Natural killer cell (primary cell): Measurements from ENCODE around the gene GSG1L2. TPM values are rescaled to one million over a fixed set of nuclear protein-coding genes. Genes with fewer than 3 reads are reported as not detected.
"Not testable (repeated sequence)": the region's sequence is repeated elsewhere in the genome, so short reads cannot be mapped to it uniquely, and the experiment has no call there.

Source experiments
- ATAC-seq, 3 donors: fragments of 150-1000 bp in 2 of 3; fragments of 200-7000 bp in 1 of 3; cut with Tn5 transposase; 1 replicate in 1 of 3; 2 replicates in 2 of 3; pipeline ENCODE4 v1.10.0; 2021; ENCODE audit warnings: mild to moderate bottlenecking in 2 of 3, moderate library complexity in 2 of 3
- DNase-seq, 2 donors: peaks; one replicate each; pipeline versions ENCODE4 v3.0.0 to v3.0.0-alpha.2; 2013 to 2021; ENCODE audit warnings: mixed read lengths in 1 of 2
- H3K27ac ChIP-seq: one replicate; pipeline ENCODE4 v1.5.1; 2013; ENCODE audit warnings: mild to moderate bottlenecking, low read length
- H3K27me3 ChIP-seq: one replicate; pipeline ENCODE4 v1.6.1; 2013; ENCODE audit warnings: low read length; ENCODE audit not compliant: control insufficient read depth, insufficient read depth
- H3K36me3 ChIP-seq: one replicate; pipeline ENCODE4 v1.6.1; 2013; ENCODE audit warnings: low read length; ENCODE audit not compliant: control insufficient read depth, insufficient read depth
- H3K4me1 ChIP-seq: one replicate; pipeline ENCODE4 v1.6.1; 2013; ENCODE audit warnings: low read length; ENCODE audit not compliant: control insufficient read depth, insufficient read depth
- H3K4me3 ChIP-seq: one replicate; pipeline ENCODE4 v1.5.1; 2013; ENCODE audit warnings: low read length
- H3K9me3 ChIP-seq: one replicate; pipeline ENCODE4 v1.6.1; 2013; ENCODE audit warnings: low read length; ENCODE audit not compliant: control insufficient read depth, insufficient read depth
- H3K27ac Mint-ChIP-seq, 2 donors: one replicate each; pipeline ENCODE4 v1.8.0; 2022; ENCODE audit warnings: mild to moderate bottlenecking in 2 of 2, mixed read lengths in 2 of 2, moderate library complexity in 1 of 2
- H3K27me3 Mint-ChIP-seq, 2 donors: one replicate each; pipeline ENCODE4 v1.8.0; 2022; ENCODE audit warnings: low read depth in 2 of 2, mixed read lengths in 2 of 2
- H3K36me3 Mint-ChIP-seq: one replicate; pipeline ENCODE4 v1.8.0; 2022; ENCODE audit warnings: mixed read lengths
- H3K4me1 Mint-ChIP-seq, 2 donors: one replicate each; pipeline ENCODE4 v1.8.0; 2022; ENCODE audit warnings: mixed read lengths in 2 of 2
- H3K4me3 Mint-ChIP-seq: one replicate; pipeline ENCODE4 v1.8.0; 2022; ENCODE audit warnings: mild to moderate bottlenecking, moderate library complexity, mixed read lengths
- H3K9me3 Mint-ChIP-seq, 2 donors: one replicate each; pipeline ENCODE4 v1.8.0; 2022; ENCODE audit warnings: mixed read lengths in 2 of 2
- WGBS: methylation state at CpG from one replicate; pipeline ENCODE4 v1.1.7; 2013; ENCODE audit warnings: missing lambda C conversion rate; ENCODE audit not compliant: insufficient coverage; 5-methylcytosine and 5-hydroxymethylcytosine counted together
- intact Hi-C: fragments of 100-400 bp; cut with micrococcal nuclease; formaldehyde crosslinking; loops from one replicate; pipeline ENCODE4 v1.14.2; 2022
- total RNA-seq, 4 donors: library from RNA; stranded (reverse); fragments of 120-200 nt in 1 of 4; gene quantifications; one replicate each; pipeline versions ENCODE4 v1.2.3 to v1.2.4, GENCODE V29; 2013 to 2022
- TF ChIP-seq, protein P1 (sequence below): fragments of 200-600 bp; IDR thresholded peaks from one replicate; pipeline ENCODE4 v1.8.0; 2022; ENCODE audit warnings: antibody characterized with exemption

Gene GSG1L2
- total RNA-seq, 3 donors from 2014 or later (not counting 1 experiment from before 2014, with no cell fraction given), result not detected

DNA sequence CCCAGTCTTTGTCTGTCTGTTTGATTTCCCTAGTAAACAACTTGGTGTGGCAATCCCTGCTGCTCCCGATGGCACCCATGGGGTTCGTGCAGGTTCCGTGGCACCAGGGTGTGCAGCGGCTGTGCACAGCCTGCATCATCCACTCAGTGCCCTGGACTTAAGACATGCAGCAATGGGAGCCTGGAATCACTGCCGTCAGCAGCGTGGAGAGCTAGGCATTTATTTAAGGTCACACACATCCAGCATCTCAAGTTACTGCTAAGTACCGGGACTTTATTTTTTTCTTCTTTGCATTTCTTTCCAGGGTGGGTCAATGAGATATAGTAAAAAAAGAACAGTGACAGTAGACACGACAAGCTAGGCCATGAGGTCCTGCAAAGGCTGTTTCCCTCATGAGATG lies 33.3 kb downstream of the GSG1L2 start:
- intact Hi-C loops, result no loop called here
- no peaks in the 10 kb centered on the region for H3K4me1 Mint-ChIP-seq
- ATAC-seq, result no peak

DNA sequence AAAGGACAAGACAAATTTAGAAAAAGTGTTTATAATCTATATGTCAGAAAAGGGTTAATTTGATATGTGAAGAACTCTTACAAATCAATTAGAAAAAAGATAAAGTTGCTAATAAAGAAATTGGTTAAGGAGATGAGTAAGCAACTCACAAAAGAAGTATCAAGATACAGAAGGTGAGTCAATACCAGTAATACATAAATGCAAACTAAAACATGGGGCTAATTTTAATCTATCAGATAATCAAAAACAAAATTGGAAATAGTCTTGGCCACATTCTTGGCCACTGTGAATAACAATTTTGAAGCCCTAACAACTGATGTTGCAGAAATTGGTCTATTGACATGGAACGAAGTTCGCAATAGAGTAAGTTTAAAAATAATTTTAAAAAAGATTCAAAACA lies 37.3 kb downstream of the GSG1L2 start:
- no peaks in the 10 kb centered on the region for H3K27me3 ChIP-seq
- Mint-ChIP-seq H3K9me3 (no peaks in the 10 kb centered on the region), H3K4me1 (no peaks in the 10 kb centered on the region), H3K27me3 (peaks cover 14 to 34% of the 10 kb centered on the region in 2 donors), H3K4me3 (no peak overlapping the region), H3K36me3 (no peaks in the 10 kb centered on the region), H3K27ac (no peak overlapping the region)
- no peaks in the 10 kb centered on the region for H3K4me1 ChIP-seq
- ATAC-seq (no peak), DNase-seq (no peak)
- no peaks in the 10 kb centered on the region for H3K36me3 ChIP-seq
- no peaks in the 10 kb centered on the region for H3K9me3 ChIP-seq
- H3K27ac ChIP-seq, result no peak overlapping the region
- TF ChIP-seq, protein P1, sequence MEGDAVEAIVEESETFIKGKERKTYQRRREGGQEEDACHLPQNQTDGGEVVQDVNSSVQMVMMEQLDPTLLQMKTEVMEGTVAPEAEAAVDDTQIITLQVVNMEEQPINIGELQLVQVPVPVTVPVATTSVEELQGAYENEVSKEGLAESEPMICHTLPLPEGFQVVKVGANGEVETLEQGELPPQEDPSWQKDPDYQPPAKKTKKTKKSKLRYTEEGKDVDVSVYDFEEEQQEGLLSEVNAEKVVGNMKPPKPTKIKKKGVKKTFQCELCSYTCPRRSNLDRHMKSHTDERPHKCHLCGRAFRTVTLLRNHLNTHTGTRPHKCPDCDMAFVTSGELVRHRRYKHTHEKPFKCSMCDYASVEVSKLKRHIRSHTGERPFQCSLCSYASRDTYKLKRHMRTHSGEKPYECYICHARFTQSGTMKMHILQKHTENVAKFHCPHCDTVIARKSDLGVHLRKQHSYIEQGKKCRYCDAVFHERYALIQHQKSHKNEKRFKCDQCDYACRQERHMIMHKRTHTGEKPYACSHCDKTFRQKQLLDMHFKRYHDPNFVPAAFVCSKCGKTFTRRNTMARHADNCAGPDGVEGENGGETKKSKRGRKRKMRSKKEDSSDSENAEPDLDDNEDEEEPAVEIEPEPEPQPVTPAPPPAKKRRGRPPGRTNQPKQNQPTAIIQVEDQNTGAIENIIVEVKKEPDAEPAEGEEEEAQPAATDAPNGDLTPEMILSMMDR, result no peak
- no peak overlapping the region for H3K4me3 ChIP-seq
- intact Hi-C loops, result no loop called here
- WGBS, result 85% methylated on average over 2 of the region's 2 CpGs

More for the DNA sequence above, 33.3 kb downstream of the GSG1L2 start:
- Histone ChIP-seq H3K27me3 (no peaks in the 10 kb centered on the region), H3K4me1 (no peaks in the 10 kb centered on the region), H3K4me3 (no peak overlapping the region), H3K27ac (no peak overlapping the region), H3K36me3 (no peaks in the 10 kb centered on the region), H3K9me3 (no peaks in the 10 kb centered on the region)
- no peaks in the 10 kb centered on the region for H3K9me3 Mint-ChIP-seq
- no peak overlapping the region for H3K27ac Mint-ChIP-seq
- 88% methylated on average over 7 of the region's 8 CpGs for WGBS
- no peaks in the 10 kb centered on the region for H3K36me3 Mint-ChIP-seq
- no peak overlapping the region for H3K4me3 Mint-ChIP-seq
- peaks cover 0 to 9% of the 10 kb centered on the region in 2 donors for H3K27me3 Mint-ChIP-seq
- DNase-seq, result no peak
- TF ChIP-seq, protein P1, result no peak

DNA sequence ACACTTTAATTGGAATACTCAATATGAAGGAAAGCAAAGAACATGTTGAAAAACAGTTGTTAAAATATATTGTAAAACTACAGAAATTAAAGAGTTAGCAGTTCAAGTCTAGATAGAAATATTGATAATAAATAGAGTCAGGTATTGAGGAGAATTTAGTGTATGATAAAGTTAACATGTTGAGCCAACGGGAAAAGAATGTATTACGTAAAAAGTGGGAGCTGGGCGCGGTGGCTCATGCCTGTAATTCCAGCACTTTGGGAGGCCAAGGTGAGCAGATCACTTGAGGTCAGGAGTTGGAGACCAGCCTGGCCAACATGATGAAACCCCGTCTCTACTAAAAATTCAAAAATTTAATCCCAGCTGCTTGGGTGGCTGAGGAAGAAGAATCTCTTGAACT lies 38.4 kb downstream of the GSG1L2 start:
- H3K27ac Mint-ChIP-seq, H3K27ac ChIP-seq, ATAC-seq, H3K27me3 ChIP-seq, H3K4me1 ChIP-seq, H3K9me3 ChIP-seq, H3K36me3 ChIP-seq, H3K36me3 Mint-ChIP-seq, H3K4me1 Mint-ChIP-seq, intact Hi-C loops, H3K4me3 Mint-ChIP-seq, H3K9me3 Mint-ChIP-seq, H3K4me3 ChIP-seq, DNase-seq: not testable (repeated sequence)
- WGBS, result 97% methylated on average over 4 of the region's 5 CpGs
- peaks cover 14 to 34% of the 10 kb centered on the region in 2 donors for H3K27me3 Mint-ChIP-seq

DNA sequence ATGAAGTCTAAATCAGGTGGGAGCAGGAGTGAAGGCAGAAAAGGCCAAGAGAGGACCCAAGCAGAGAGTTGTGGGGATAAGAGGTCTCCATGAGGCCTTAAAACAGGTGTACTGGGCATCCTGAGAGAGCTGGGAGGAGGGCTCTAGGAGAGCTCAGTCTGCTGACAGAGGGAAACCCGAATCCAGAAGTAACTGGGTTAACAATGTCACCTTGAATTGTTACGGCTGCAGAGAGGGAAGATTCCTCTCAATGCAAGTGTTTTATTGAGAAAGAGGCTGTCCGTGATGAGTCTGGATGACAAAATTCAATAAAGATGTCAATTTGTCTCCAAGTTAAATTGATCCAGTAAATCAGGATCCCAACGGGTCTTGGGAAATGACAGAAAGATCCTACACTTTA lies 38.8 kb downstream of the GSG1L2 start:
- TF ChIP-seq, protein P1, result no peak
- Histone ChIP-seq H3K4me3 (no peak overlapping the region), H3K4me1 (no peaks in the 10 kb centered on the region), H3K27me3 (no peaks in the 10 kb centered on the region), H3K36me3 (no peaks in the 10 kb centered on the region), H3K27ac (no peak overlapping the region), H3K9me3 (no peaks in the 10 kb centered on the region)
- H3K4me3 Mint-ChIP-seq, result no peak overlapping the region
- peaks cover 14 to 34% of the 10 kb centered on the region in 2 donors for H3K27me3 Mint-ChIP-seq
- H3K27ac Mint-ChIP-seq, result no peak overlapping the region
- intact Hi-C loops, result no loop called here
- ATAC-seq (no peak), DNase-seq (no peak)
- no peaks in the 10 kb centered on the region for H3K36me3 Mint-ChIP-seq
- H3K9me3 Mint-ChIP-seq, result no peaks in the 10 kb centered on the region
- no peaks in the 10 kb centered on the region for H3K4me1 Mint-ChIP-seq
- 87% methylated on average over 4 of the region's 4 CpGs for WGBS
